ENCODE measurements around the gene JAZF1.

Gene JAZF1

GRCh38 chr7:28180364-28181147 lies at the start of gene JAZF1:
TSS of gene JAZF1 (minus strand) at chr7:28180795.
- DNase-seq (ENCODE audit: low read depth in 2 of 2): no peak

GRCh38 chr7:28230261-28230660 lies 49.7 kb upstream of the JAZF1 start:
- no peak for DNase-seq (ENCODE audit: low read depth in 2 of 2)

GRCh38 chr7:28228396-28228795 lies 47.8 kb upstream of the JAZF1 start:
- no peak for DNase-seq (ENCODE audit: low read depth in 2 of 2)

- DNase-seq (ENCODE audit: low read depth in 2 of 2): no peak
These were observed 45.4 kb upstream of the JAZF1 start for GRCh38 chr7:28226003-28226402.

GRCh38 chr7:28225576-28225975 lies 45.0 kb upstream of the JAZF1 start:
- no peak for DNase-seq (ENCODE audit: low read depth in 2 of 2)

GRCh38 chr7:28224675-28225074 lies 44.1 kb upstream of the JAZF1 start:
- DNase-seq (ENCODE audit: low read depth in 2 of 2): no peak

GRCh38 chr7:28224172-28224571 lies 43.6 kb upstream of the JAZF1 start:
- DNase-seq (ENCODE audit: low read depth in 2 of 2): no peak

- no peak for DNase-seq (ENCODE audit: low read depth in 2 of 2)
These were observed 42.0 kb upstream of the JAZF1 start for GRCh38 chr7:28222636-28223035.

- no peak for DNase-seq (ENCODE audit: low read depth in 2 of 2)
These were observed 39.2 kb upstream of the JAZF1 start for GRCh38 chr7:28219793-28220192.

- no peak for DNase-seq (ENCODE audit: low read depth in 2 of 2)
These were observed 36.5 kb upstream of the JAZF1 start for GRCh38 chr7:28217143-28217542.

GRCh38 chr7:28211006-28211405 lies 30.4 kb upstream of the JAZF1 start:
- DNase-seq (ENCODE audit: low read depth in 2 of 2): no peak

- DNase-seq (ENCODE audit: low read depth in 2 of 2): no peak
These were observed 27.9 kb upstream of the JAZF1 start for GRCh38 chr7:28208506-28208905.

GRCh38 chr7:28207486-28208158 lies 27.0 kb upstream of the JAZF1 start:
- DNase-seq (ENCODE audit: low read depth in 2 of 2): no peak

GRCh38 chr7:28205506-28205905 lies 24.9 kb upstream of the JAZF1 start:
- DNase-seq (ENCODE audit: low read depth in 2 of 2): no peak

GRCh38 chr7:28203508-28204240 lies 23.1 kb upstream of the JAZF1 start:
- DNase-seq (ENCODE audit: low read depth in 2 of 2): no peak

GRCh38 chr7:28202222-28202621 lies 21.6 kb upstream of the JAZF1 start:
- DNase-seq (ENCODE audit: low read depth in 2 of 2): no peak

GRCh38 chr7:28201131-28201530 lies 20.5 kb upstream of the JAZF1 start:
- DNase-seq (ENCODE audit: low read depth in 2 of 2): no peak

GRCh38 chr7:28200598-28200997 lies 20.0 kb upstream of the JAZF1 start:
- DNase-seq (ENCODE audit: low read depth in 2 of 2): no peak

GRCh38 chr7:28199021-28199510 lies 18.5 kb upstream of the JAZF1 start:
- DNase-seq (ENCODE audit: low read depth in 2 of 2): no peak

GRCh38 chr7:28195910-28196620 lies 15.5 kb upstream of the JAZF1 start:
- no peak for DNase-seq (ENCODE audit: low read depth in 2 of 2)

- DNase-seq (ENCODE audit: low read depth in 2 of 2): no peak
These were observed 12.4 kb upstream of the JAZF1 start for GRCh38 chr7:28192786-28193585.
